Mesothelial cell of epicardium (in vitro differentiated cells): ENCODE data around the gene TMEM87B. TPM values are rescaled to one million over a fixed set of nuclear protein-coding genes. Genes with fewer than 3 reads are reported as not detected.

ENCODE experiments used
- DNase-seq, 2 experiments: peaks; one replicate each; pipeline ENCODE4 v3.0.0; 2021; ENCODE audit warnings: low spot score in 2 of 2; ENCODE audit not compliant: unreplicated experiment in 2 of 2
- H3K27ac Mint-ChIP-seq: 2 replicates; pipeline ENCODE4 v1.8.0; 2021; ENCODE audit warnings: mixed read lengths
- H3K27me3 Mint-ChIP-seq: 2 replicates; pipeline ENCODE4 v1.8.0; 2021; ENCODE audit warnings: low read depth, mixed read lengths
- H3K36me3 Mint-ChIP-seq: 2 replicates; pipeline ENCODE4 v1.8.0; 2021; ENCODE audit warnings: mixed read lengths
- H3K4me1 Mint-ChIP-seq: 2 replicates; pipeline ENCODE4 v1.8.0; 2021; ENCODE audit warnings: mixed read lengths
- H3K4me3 Mint-ChIP-seq: 2 replicates; pipeline ENCODE4 v1.8.0; 2021; ENCODE audit warnings: mild to moderate bottlenecking, moderate library complexity, mixed read lengths
- H3K9me3 Mint-ChIP-seq: 2 replicates; pipeline ENCODE4 v1.8.0; 2021; ENCODE audit warnings: mixed read lengths
- CTCF ChIP-seq: fragments of 200-600 bp; sonication (generic); IDR thresholded peaks from one replicate; pipeline ENCODE4 v1.5.0; 2021; ENCODE audit warnings: antibody characterized with exemption; ENCODE audit not compliant: unreplicated experiment
- total RNA-seq: library from RNA; stranded (reverse); gene quantifications from 3 replicates; pipeline ENCODE4 v1.2.1, GENCODE V29; 2021

The TMEM87B gene
- total RNA-seq, 1 donor from 2014 or later: 19.4 TPM

GRCh38 chr2:112162956-112163355 lies 107.9 kb downstream of the TMEM87B start:
- no peaks in the 10 kb centered on the region for H3K36me3 Mint-ChIP-seq
- H3K4me3 Mint-ChIP-seq: no peak overlapping the region
- no peaks in the 10 kb centered on the region for H3K27me3 Mint-ChIP-seq
- no peaks in the 10 kb centered on the region for H3K4me1 Mint-ChIP-seq
- H3K9me3 Mint-ChIP-seq: no peaks in the 10 kb centered on the region
- TF ChIP-seq CTCF: no peak
- H3K27ac Mint-ChIP-seq: no peak overlapping the region
- DNase-seq: no peak

GRCh38 chr2:112163541-112163981 lies 108.5 kb downstream of the TMEM87B start:
- Mint-ChIP-seq H3K4me3 (no peak overlapping the region), H3K36me3 (no peaks in the 10 kb centered on the region), H3K9me3 (no peaks in the 10 kb centered on the region), H3K27ac (no peak overlapping the region), H3K4me1 (no peaks in the 10 kb centered on the region), H3K27me3 (no peaks in the 10 kb centered on the region)
- no peak for TF ChIP-seq CTCF
- DNase-seq: no peak

- Mint-ChIP-seq H3K27ac (no peak overlapping the region), H3K4me1 (no peaks in the 10 kb centered on the region), H3K9me3 (no peaks in the 10 kb centered on the region), H3K4me3 (no peak overlapping the region), H3K27me3 (no peaks in the 10 kb centered on the region), H3K36me3 (no peaks in the 10 kb centered on the region)
- no peak for DNase-seq
- TF ChIP-seq CTCF: no peak
These were observed 109.8 kb downstream of the TMEM87B start for GRCh38 chr2:112164876-112165275.

- Mint-ChIP-seq H3K4me3 (no peak overlapping the region), H3K27me3 (no peaks in the 10 kb centered on the region), H3K9me3 (no peaks in the 10 kb centered on the region), H3K27ac (no peak overlapping the region), H3K36me3 (no peaks in the 10 kb centered on the region), H3K4me1 (no peaks in the 10 kb centered on the region)
- DNase-seq: no peak
- TF ChIP-seq CTCF: no peak
These were observed 110.2 kb downstream of the TMEM87B start for GRCh38 chr2:112165296-112165695.

- H3K4me3 Mint-ChIP-seq: no peak overlapping the region
- H3K4me1 Mint-ChIP-seq: no peaks in the 10 kb centered on the region
- no peak for TF ChIP-seq CTCF
- no peaks in the 10 kb centered on the region for H3K9me3 Mint-ChIP-seq
- no peak for DNase-seq
- no peaks in the 10 kb centered on the region for H3K27me3 Mint-ChIP-seq
- no peaks in the 10 kb centered on the region for H3K36me3 Mint-ChIP-seq
- no peak overlapping the region for H3K27ac Mint-ChIP-seq
These were observed 111.9 kb downstream of the TMEM87B start for GRCh38 chr2:112166806-112167499.
